Endodermal cell (in vitro differentiated cells): ENCODE results near the gene FBXL12. TPM values are rescaled to one million over a fixed set of nuclear protein-coding genes. Genes with fewer than 3 reads are reported as not detected.

ENCODE experiments used
- DNase-seq: peaks from one replicate; pipeline ENCODE4 v3.0.0-alpha.2; 2017
- H3K27ac ChIP-seq: 2 replicates; pipeline ENCODE4 v1.5.1; 2013; ENCODE audit warnings: mild to moderate bottlenecking, low read depth, low read length, moderate library complexity
- H3K27me3 ChIP-seq: 2 replicates; pipeline ENCODE4 v1.6.1; 2013; ENCODE audit warnings: mild to moderate bottlenecking, low read length, moderate library complexity; ENCODE audit not compliant: insufficient read depth, control insufficient read depth, poor library complexity, severe bottlenecking
- H3K36me3 ChIP-seq: 2 replicates; pipeline ENCODE4 v1.7.0; 2013; ENCODE audit warnings: mild to moderate bottlenecking, low read length, moderate library complexity; ENCODE audit not compliant: control insufficient read depth, insufficient read depth
- H3K4me1 ChIP-seq: one replicate; pipeline ENCODE4 v1.7.0; 2013; ENCODE audit warnings: low read length; ENCODE audit not compliant: control insufficient read depth, insufficient read depth
- H3K4me3 ChIP-seq: 2 replicates; pipeline ENCODE4 v1.5.1; 2013; ENCODE audit warnings: mild to moderate bottlenecking, low read length, moderate library complexity
- H3K9ac ChIP-seq: 2 replicates; pipeline ENCODE4 v1.6.1; 2013; ENCODE audit warnings: mild to moderate bottlenecking, low read length, moderate library complexity; ENCODE audit not compliant: poor library complexity, severe bottlenecking; ENCODE audit errors: extremely low read depth
- H3K9me3 ChIP-seq: 2 replicates; pipeline ENCODE4 v1.6.1; 2013; ENCODE audit warnings: mild to moderate bottlenecking, low read length, moderate library complexity; ENCODE audit not compliant: control insufficient read depth
- H3K27ac Mint-ChIP-seq: 2 replicates; pipeline ENCODE4 v1.8.0; 2020; ENCODE audit warnings: mixed read lengths
- H3K27me3 Mint-ChIP-seq: 2 replicates; pipeline ENCODE4 v1.8.0; 2021; ENCODE audit warnings: mild to moderate bottlenecking, mixed read lengths; ENCODE audit not compliant: insufficient read depth
- H3K36me3 Mint-ChIP-seq: 2 replicates; pipeline ENCODE4 v1.8.0; 2020; ENCODE audit warnings: low read depth, mixed read lengths
- H3K4me1 Mint-ChIP-seq: 2 replicates; pipeline ENCODE4 v1.8.0; 2020; ENCODE audit warnings: mixed read lengths
- H3K4me3 Mint-ChIP-seq: 2 replicates; pipeline ENCODE4 v1.8.0; 2020; ENCODE audit warnings: mild to moderate bottlenecking, moderate library complexity, mixed read lengths
- H3K9me3 Mint-ChIP-seq: 2 replicates; pipeline ENCODE4 v1.8.0; 2020; ENCODE audit warnings: mild to moderate bottlenecking, mixed read lengths
- WGBS, 2 experiments: methylation state at CpG; one replicate each; pipeline versions ENCODE4 v1.1.5 to v1.1.7; 2013; ENCODE audit warnings: missing lambda C conversion rate in 2 of 2, mixed read lengths in 1 of 2; ENCODE audit not compliant: insufficient coverage in 1 of 2, insufficient read length in 1 of 2; 5-methylcytosine and 5-hydroxymethylcytosine counted together
- total RNA-seq, 2 donors: library from RNA; stranded (reverse); fragmentation: NEBNext Ultra II Directional in 1 of 2; extraction: Animal tissue kit (Norgen Biotek cat#: 25700) in 1 of 2; gene quantifications; 2 replicates in 1 of 2; 3 replicates in 1 of 2; pipeline ENCODE4 v1.2.1, GENCODE V29; 2021
- TF ChIP-seq, protein P1 (sequence below): fragments of 200-600 bp; sonication (generic); conservative IDR thresholded peaks from 2 replicates; pipeline ENCODE4 v1.5.0; 2021; ENCODE audit warnings: antibody characterized with exemption, mild to moderate bottlenecking

FBXL12 gene
- total RNA-seq, 2 donors from 2014 or later, result 28.3 to 28.8 TPM

DNA sequence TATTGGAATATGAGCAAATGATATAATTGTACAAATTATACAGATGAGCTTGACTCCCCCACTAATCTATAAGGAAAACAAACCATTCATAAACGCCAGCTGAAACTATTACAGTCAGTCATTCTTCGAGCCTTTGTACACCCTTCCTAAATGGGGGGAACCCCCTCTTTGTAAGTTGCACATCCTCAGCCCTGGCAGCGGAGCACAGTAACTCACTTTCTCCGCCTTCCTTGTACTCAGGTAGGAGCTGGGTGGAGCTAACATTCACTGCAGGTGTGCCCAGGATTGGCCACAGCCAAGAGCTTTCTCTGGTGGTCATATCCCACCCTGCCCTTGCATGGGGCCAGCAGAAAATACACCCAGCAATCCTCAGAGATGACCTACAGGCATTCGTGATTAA lies 44.9 kb upstream of the FBXL12 start:
- Histone ChIP-seq H3K36me3 (no peaks in the 10 kb centered on the region), H3K9ac (no peak overlapping the region), H3K27ac (no peak overlapping the region), H3K27me3 (no peaks in the 10 kb centered on the region), H3K9me3 (no peaks in the 10 kb centered on the region), H3K4me3 (no peak overlapping the region), H3K4me1 (no peaks in the 10 kb centered on the region)
- no peaks in the 10 kb centered on the region for H3K9me3 Mint-ChIP-seq
- H3K27me3 Mint-ChIP-seq, result no peaks in the 10 kb centered on the region
- no peak overlapping the region for H3K4me3 Mint-ChIP-seq
- TF ChIP-seq, protein P1, sequence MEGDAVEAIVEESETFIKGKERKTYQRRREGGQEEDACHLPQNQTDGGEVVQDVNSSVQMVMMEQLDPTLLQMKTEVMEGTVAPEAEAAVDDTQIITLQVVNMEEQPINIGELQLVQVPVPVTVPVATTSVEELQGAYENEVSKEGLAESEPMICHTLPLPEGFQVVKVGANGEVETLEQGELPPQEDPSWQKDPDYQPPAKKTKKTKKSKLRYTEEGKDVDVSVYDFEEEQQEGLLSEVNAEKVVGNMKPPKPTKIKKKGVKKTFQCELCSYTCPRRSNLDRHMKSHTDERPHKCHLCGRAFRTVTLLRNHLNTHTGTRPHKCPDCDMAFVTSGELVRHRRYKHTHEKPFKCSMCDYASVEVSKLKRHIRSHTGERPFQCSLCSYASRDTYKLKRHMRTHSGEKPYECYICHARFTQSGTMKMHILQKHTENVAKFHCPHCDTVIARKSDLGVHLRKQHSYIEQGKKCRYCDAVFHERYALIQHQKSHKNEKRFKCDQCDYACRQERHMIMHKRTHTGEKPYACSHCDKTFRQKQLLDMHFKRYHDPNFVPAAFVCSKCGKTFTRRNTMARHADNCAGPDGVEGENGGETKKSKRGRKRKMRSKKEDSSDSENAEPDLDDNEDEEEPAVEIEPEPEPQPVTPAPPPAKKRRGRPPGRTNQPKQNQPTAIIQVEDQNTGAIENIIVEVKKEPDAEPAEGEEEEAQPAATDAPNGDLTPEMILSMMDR, result no peak
- WGBS, 2 experiments, result 86 to 93% methylated on average over 5 of the region's 5 CpGs
- H3K36me3 Mint-ChIP-seq, result peaks cover 2% of the 10 kb centered on the region
- H3K4me1 Mint-ChIP-seq, result no peaks in the 10 kb centered on the region
- no peak for DNase-seq
- H3K27ac Mint-ChIP-seq, result no peak overlapping the region

DNA sequence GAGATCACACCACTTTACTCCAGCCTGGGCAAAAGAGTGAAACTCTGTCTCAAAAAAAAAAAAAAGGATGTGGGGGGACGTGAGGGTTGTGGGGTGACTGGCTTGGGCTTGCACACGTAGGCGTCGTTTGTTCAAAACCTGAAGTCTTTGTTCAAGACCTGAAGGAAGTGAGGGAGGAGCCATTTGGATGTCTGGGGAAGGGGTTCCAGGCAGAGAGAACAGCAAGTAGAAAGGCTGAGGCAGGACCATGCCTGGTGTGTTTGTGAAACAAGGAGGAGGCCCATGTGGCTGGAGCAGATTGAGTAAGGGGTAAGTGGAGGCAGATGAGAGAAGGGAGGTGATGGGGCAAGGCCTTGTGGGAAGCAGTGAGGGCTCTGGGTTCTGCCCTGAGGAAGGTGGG lies 44.1 kb upstream of the FBXL12 start:
- Mint-ChIP-seq H3K9me3 (no peaks in the 10 kb centered on the region), H3K27me3 (no peaks in the 10 kb centered on the region), H3K4me1 (no peaks in the 10 kb centered on the region), H3K4me3 (no peak overlapping the region), H3K27ac (peak overlapping the region; percentile 12), H3K36me3 (peaks cover 2% of the 10 kb centered on the region)
- no peaks in the 10 kb centered on the region for H3K4me1 ChIP-seq
- H3K9ac ChIP-seq, result no peak overlapping the region
- WGBS, 2 experiments, result 80 to 91% methylated on average over 1 to 4 of the region's 4 CpGs
- H3K9me3 ChIP-seq, result no peaks in the 10 kb centered on the region
- H3K27ac ChIP-seq, result no peak overlapping the region
- no peaks in the 10 kb centered on the region for H3K27me3 ChIP-seq
- DNase-seq, result no peak
- no peaks in the 10 kb centered on the region for H3K36me3 ChIP-seq
- TF ChIP-seq, protein P1, result no peak
- no peak overlapping the region for H3K4me3 ChIP-seq

- no peaks in the 10 kb centered on the region for H3K9me3 ChIP-seq
- Mint-ChIP-seq H3K4me3 (no peak overlapping the region), H3K36me3 (peaks cover 13% of the 10 kb centered on the region), H3K27ac (no peak overlapping the region), H3K9me3 (no peaks in the 10 kb centered on the region), H3K27me3 (no peaks in the 10 kb centered on the region), H3K4me1 (no peaks in the 10 kb centered on the region)
- no peak overlapping the region for H3K27ac ChIP-seq
- H3K27me3 ChIP-seq, result no peaks in the 10 kb centered on the region
- H3K9ac ChIP-seq, result no peak overlapping the region
- DNase-seq, result no peak
- TF ChIP-seq, protein P1, result no peak
- H3K4me1 ChIP-seq, result no peaks in the 10 kb centered on the region
- no peak overlapping the region for H3K4me3 ChIP-seq
- H3K36me3 ChIP-seq, result peaks cover 4% of the 10 kb centered on the region
- 90 to 100% methylated on average over 1 of the region's 1 CpG for WGBS, 2 experiments
Observed at GRCh38 chr19:9861503-9861902, 42.6 kb upstream of the FBXL12 start.
